Trophoblast cell (in vitro differentiated cells and primary cell): ENCODE data around the gene PLA2G4C. TPM values are rescaled to one million over a fixed set of nuclear protein-coding genes. Genes with fewer than 3 reads are reported as not detected.

Source experiments
- DNase-seq, 2 donors: peaks; one replicate each; pipeline ENCODE4 v3.0.0-alpha.2; 2016
- H2AFZ ChIP-seq: 2 replicates; pipeline ENCODE4 v1.6.1; 2013; ENCODE audit warnings: low read length, moderate library complexity, mild to moderate bottlenecking; ENCODE audit not compliant: insufficient read depth, poor library complexity
- H2AK5ac ChIP-seq: 2 replicates; pipeline ENCODE4 v1.6.1; 2013; ENCODE audit warnings: mild to moderate bottlenecking, low read length
- H2BK120ac ChIP-seq: 2 replicates; pipeline ENCODE4 v1.6.1; 2013; ENCODE audit warnings: low read length, mild to moderate bottlenecking, moderate library complexity; ENCODE audit not compliant: insufficient read depth, poor library complexity
- H2BK12ac ChIP-seq: 2 replicates; pipeline ENCODE4 v1.6.1; 2013; ENCODE audit warnings: mild to moderate bottlenecking, low read length, moderate library complexity
- H2BK5ac ChIP-seq: 2 replicates; pipeline ENCODE4 v1.6.1; 2013; ENCODE audit warnings: low read length, low read depth, moderate library complexity, mild to moderate bottlenecking; ENCODE audit not compliant: poor library complexity
- H3K14ac ChIP-seq: 2 replicates; pipeline ENCODE4 v1.6.1; 2013; ENCODE audit warnings: mild to moderate bottlenecking, low read length
- H3K18ac ChIP-seq: 2 replicates; pipeline ENCODE4 v1.6.1; 2013; ENCODE audit warnings: mild to moderate bottlenecking, low read length
- H3K23ac ChIP-seq: 2 replicates; pipeline ENCODE4 v1.6.1; 2013; ENCODE audit warnings: low read length
- H3K27ac ChIP-seq: 2 replicates; pipeline ENCODE4 v1.5.1; 2013; ENCODE audit warnings: low read depth, mild to moderate bottlenecking, inconsistent platforms, low read length, moderate library complexity
- H3K27me3 ChIP-seq: 2 replicates; pipeline ENCODE4 v1.6.1; 2013; ENCODE audit warnings: inconsistent platforms, mild to moderate bottlenecking, low read length, moderate library complexity; ENCODE audit not compliant: insufficient read depth
- H3K36me3 ChIP-seq, 2 experiments: 1 replicate in 1 of 2; 2 replicates in 1 of 2; pipeline ENCODE4 v1.6.1; 2013; ENCODE audit warnings: low read length in 2 of 2, mild to moderate bottlenecking in 2 of 2, moderate library complexity in 1 of 2; ENCODE audit not compliant: insufficient read depth in 2 of 2, control insufficient read depth in 1 of 2
- H3K4ac ChIP-seq: 2 replicates; pipeline ENCODE4 v1.6.1; 2013; ENCODE audit warnings: low read depth, mild to moderate bottlenecking, low read length, moderate library complexity
- H3K4me1 ChIP-seq, 2 experiments: 1 replicate in 1 of 2; 2 replicates in 1 of 2; pipeline ENCODE4 v1.6.1; 2013; ENCODE audit warnings: low read length in 2 of 2, mild to moderate bottlenecking in 2 of 2, moderate library complexity in 1 of 2; ENCODE audit not compliant: insufficient read depth in 2 of 2, control insufficient read depth in 1 of 2
- H3K4me2 ChIP-seq: 2 replicates; pipeline ENCODE4 v1.6.1; 2013; ENCODE audit warnings: inconsistent platforms, mild to moderate bottlenecking, low read length, moderate library complexity
- H3K4me3 ChIP-seq: 2 replicates; pipeline ENCODE4 v1.5.1; 2013; ENCODE audit warnings: mild to moderate bottlenecking, low read depth, low read length, inconsistent platforms
- H3K79me1 ChIP-seq: one replicate; pipeline ENCODE4 v1.6.1; 2013; ENCODE audit warnings: low read length
- H3K79me2 ChIP-seq: 2 replicates; pipeline ENCODE4 v1.6.1; 2013; ENCODE audit warnings: low read length, mild to moderate bottlenecking; ENCODE audit not compliant: control insufficient read depth, insufficient read depth, poor library complexity
- H3K9ac ChIP-seq: 2 replicates; pipeline ENCODE4 v1.6.1; 2013; ENCODE audit warnings: mild to moderate bottlenecking, low read length
- H3K9me3 ChIP-seq: 2 replicates; pipeline ENCODE4 v1.6.1; 2013; ENCODE audit warnings: low read depth, mild to moderate bottlenecking, control low read depth, inconsistent platforms, low read length; ENCODE audit not compliant: insufficient read depth
- H4K12ac ChIP-seq: 2 replicates; pipeline ENCODE4 v1.6.1; 2013; ENCODE audit warnings: low read depth, mild to moderate bottlenecking, low read length, moderate library complexity
- H4K8ac ChIP-seq: 2 replicates; pipeline ENCODE4 v1.6.1; 2013; ENCODE audit warnings: low read depth, mild to moderate bottlenecking, low read length, moderate library complexity
- H4K91ac ChIP-seq: one replicate; pipeline ENCODE4 v1.6.1; 2013; ENCODE audit warnings: low read depth, mild to moderate bottlenecking, low read length, moderate library complexity
- WGBS: extraction: QIAGEN DNeasy Blood & Tissue Kit; methylation state at CpG from one replicate; pipeline ENCODE4 v1.1.7; 2013; ENCODE audit warnings: missing lambda C conversion rate; ENCODE audit not compliant: insufficient read length, insufficient coverage; ENCODE audit errors: extremely low coverage; 5-methylcytosine and 5-hydroxymethylcytosine counted together
- polyA plus RNA-seq: library from polyadenylated mRNA; stranded (reverse); fragments of 200-250 nt; gene quantifications from 2 replicates; pipeline ENCODE4 v1.2.3, GENCODE V29; 2013

Gene PLA2G4C
- 0.71 and 0.78 TPM in 2 replicates for polyA plus RNA-seq

- Histone ChIP-seq H3K23ac (no peak within 1 kb of the TSS), H3K36me3 (peaks cover 5 to 7% of the 10 kb centered on the region in 2 experiments), H2AFZ (no peak within 1 kb of the TSS), H2BK5ac (no peak within 1 kb of the TSS), H3K9me3 (no peaks in the 10 kb centered on the region), H3K18ac (no peak within 1 kb of the TSS), H2BK12ac (no peak within 1 kb of the TSS), H4K8ac (no peak within 1 kb of the TSS), H3K79me2 (no peaks in the 10 kb centered on the region), H3K4me1 (peaks cover 0 to 2% of the 10 kb centered on the region in 2 experiments), H3K27ac (peak within 1 kb of the TSS; percentile 1), H3K27me3 (no peaks in the 10 kb centered on the region), H4K91ac (no peak within 1 kb of the TSS), H3K4me2 (peak within 1 kb of the TSS; percentile 70), H3K79me1 (no peaks in the 10 kb centered on the region), H3K14ac (no peak within 1 kb of the TSS), H2BK120ac (no peak within 1 kb of the TSS), H3K4me3 (no peak within 1 kb of the TSS), H2AK5ac (no peak within 1 kb of the TSS), H3K4ac (no peak within 1 kb of the TSS), H3K9ac (peak within 1 kb of the TSS; percentile 57), H4K12ac (no peak within 1 kb of the TSS)
- peak; percentile 93 to 98 for DNase-seq
- no CpG with 5 or more reads among the region's 27 CpGs for WGBS
Measured at GRCh38 chr19:48110350-48110966, at the start of gene PLA2G4C. TSS of gene PLA2G4C (minus strand) at chr19:48110817. CDS start at chr19:48106529, 4,288 bp downstream.

- Histone ChIP-seq H2AFZ (no peak overlapping the region), H3K79me2 (no peaks in the 10 kb centered on the region), H3K23ac (no peak overlapping the region), H4K12ac (no peak overlapping the region), H3K36me3 (peaks cover 48 to 55% of the 10 kb centered on the region in 2 experiments), H3K4ac (no peak overlapping the region), H3K27me3 (no peaks in the 10 kb centered on the region), H3K9ac (no peak overlapping the region), H2BK12ac (no peak overlapping the region), H2BK120ac (no peak overlapping the region), H3K4me3 (no peak overlapping the region), H3K4me2 (no peak overlapping the region), H3K18ac (no peak overlapping the region), H3K79me1 (no peaks in the 10 kb centered on the region), H4K91ac (no peak overlapping the region), H3K4me1 (no peaks in the 10 kb centered on the region), H4K8ac (no peak overlapping the region), H3K14ac (no peak overlapping the region), H3K27ac (no peak overlapping the region), H2AK5ac (no peak overlapping the region), H3K9me3 (no peaks in the 10 kb centered on the region), H2BK5ac (no peak overlapping the region)
- DNase-seq: no peak
- WGBS: no CpG with 5 or more reads among the region's 12 CpGs
Measured at GRCh38 chr19:48158210-48158790, 47.7 kb upstream of the PLA2G4C start.

GRCh38 chr19:48154003-48154402 lies 43.4 kb upstream of the PLA2G4C start:
- no peak overlapping the region for H3K9ac ChIP-seq
- no peak overlapping the region for H2AK5ac ChIP-seq
- no peak for DNase-seq
- no peak overlapping the region for H2BK120ac ChIP-seq
- H4K8ac ChIP-seq: no peak overlapping the region
- no peak overlapping the region for H3K4me2 ChIP-seq
- H2AFZ ChIP-seq: no peak overlapping the region
- no peak overlapping the region for H3K23ac ChIP-seq
- H3K79me2 ChIP-seq: no peaks in the 10 kb centered on the region
- H3K27ac ChIP-seq: no peak overlapping the region
- no peak overlapping the region for H2BK5ac ChIP-seq
- no peak overlapping the region for H3K18ac ChIP-seq
- H4K91ac ChIP-seq: no peak overlapping the region
- H3K27me3 ChIP-seq: no peaks in the 10 kb centered on the region
- H3K4me1 ChIP-seq: peaks cover 4 to 7% of the 10 kb centered on the region in 2 experiments
- H3K14ac ChIP-seq: no peak overlapping the region
- no peak overlapping the region for H3K4ac ChIP-seq
- no peak overlapping the region for H2BK12ac ChIP-seq
- peaks cover 2% of the 10 kb centered on the region for H3K79me1 ChIP-seq
- H3K9me3 ChIP-seq: peaks cover 2% of the 10 kb centered on the region
- WGBS: no CpG with 5 or more reads among the region's 9 CpGs
- peaks cover 43% of the 10 kb centered on the region in 2 experiments for H3K36me3 ChIP-seq
- H4K12ac ChIP-seq: no peak overlapping the region
- H3K4me3 ChIP-seq: no peak overlapping the region

GRCh38 chr19:48152551-48152950 lies 41.9 kb upstream of the PLA2G4C start:
- H2AK5ac ChIP-seq: no peak overlapping the region

More at GRCh38 chr19:48152551-48152950, 41.9 kb upstream of the PLA2G4C start:
- DNase-seq: peak; percentile 43 to 84
- Histone ChIP-seq H2BK12ac (no peak overlapping the region), H3K4ac (no peak overlapping the region), H2AFZ (no peak overlapping the region), H2BK5ac (no peak overlapping the region), H3K79me2 (no peaks in the 10 kb centered on the region), H3K18ac (no peak overlapping the region), H3K27ac (no peak overlapping the region), H3K4me2 (no peak overlapping the region), H2BK120ac (no peak overlapping the region), H3K4me3 (no peak overlapping the region), H3K14ac (no peak overlapping the region), H3K36me3 (peaks cover 44 to 45% of the 10 kb centered on the region in 2 experiments), H3K9ac (no peak overlapping the region), H3K27me3 (no peaks in the 10 kb centered on the region), H4K12ac (no peak overlapping the region), H4K8ac (no peak overlapping the region), H3K23ac (no peak overlapping the region), H3K4me1 (peaks cover 4 to 7% of the 10 kb centered on the region in 2 experiments), H3K9me3 (peaks cover 2% of the 10 kb centered on the region), H3K79me1 (peaks cover 2% of the 10 kb centered on the region), H4K91ac (no peak overlapping the region)
- WGBS: no CpG with 5 or more reads among the region's 8 CpGs
